AG04450 (cell line): ENCODE data around the gene NOX3. TPM values are rescaled to one million over a fixed set of nuclear protein-coding genes. Genes with fewer than 3 reads are reported as not detected.

ENCODE experiments used
- CTCF ChIA-PET: fragments of 300-600, 350-600 bp; formaldehyde crosslinking; extraction: SDS; loops from one replicate; lab custom pipeline; 2022; ENCODE audit warnings: antibody characterized with exemption, inconsistent platforms; lab: Charles Lee
- POLR2A ChIA-PET: fragments of 350-600 bp; formaldehyde crosslinking; extraction: SDS; loops from one replicate; lab custom pipeline; 2021; ENCODE audit warnings: antibody characterized with exemption, inconsistent platforms; lab: Yijun Ruan, JAX
- DNase-seq: peaks from one replicate; pipeline ENCODE4 v3.0.0-alpha.2; 2011; ENCODE audit warnings: low read depth, low spot score
- H3K27ac ChIP-seq: one replicate; pipeline ENCODE4 v1.5.1; 2012; ENCODE audit warnings: low read depth, low read length, control low read depth
- H3K27me3 ChIP-seq: one replicate; pipeline ENCODE4 v1.6.0; 2012; ENCODE audit warnings: low read length; ENCODE audit not compliant: control insufficient read depth, insufficient read depth
- H3K4me3 ChIP-seq: 2 replicates; pipeline ENCODE4 v1.5.1; 2011; ENCODE audit warnings: mild to moderate bottlenecking, low read depth, low read length, control low read depth
- H3K9me3 ChIP-seq: 2 replicates; pipeline ENCODE4 v1.5.1; 2012; ENCODE audit warnings: low read length; ENCODE audit not compliant: control insufficient read depth, insufficient read depth
- CTCF ChIP-seq: IDR thresholded peaks from 2 replicates; pipeline ENCODE4 v1.5.1; 2011; ENCODE audit warnings: low read depth, low read length, control low read depth, inconsistent platforms
- polyA plus RNA-seq: library from polyadenylated mRNA; depleted of rRNA; stranded (reverse); fragments of >200 nt; gene quantifications from 2 replicates; pipeline ENCODE4 v1.2.3, GENCODE V29; 2011

Gene NOX3
- polyA plus RNA-seq, 1 experiment = not detected

- POLR2A ChIA-PET = no interaction called here
These were observed 21.5 kb downstream of the NOX3 start for GRCh38 chr6:155434096-155434495.

GRCh38 chr6:155432293-155432692 is 23.3 kb downstream of the NOX3 start:
- POLR2A ChIA-PET = no interaction called here
- Histone ChIP-seq H3K4me3 (no peak overlapping the region), H3K27ac (no peak overlapping the region), H3K27me3 (no peaks in the 10 kb centered on the region), H3K9me3 (no peaks in the 10 kb centered on the region; the same call in 1 of the 2 replicates)
- no peak for DNase-seq
- CTCF ChIA-PET = no interaction called here
- TF ChIP-seq CTCF = no peak

More at GRCh38 chr6:155434096-155434495, 21.5 kb downstream of the NOX3 start:
- Histone ChIP-seq H3K27ac (no peak overlapping the region), H3K4me3 (no peak overlapping the region), H3K27me3 (no peaks in the 10 kb centered on the region), H3K9me3 (no peaks in the 10 kb centered on the region)
- DNase-seq = no peak
- no peak for TF ChIP-seq CTCF
- CTCF ChIA-PET = no interaction called here

- CTCF ChIA-PET = no interaction called here
- DNase-seq = no peak
- H3K27me3 ChIP-seq = no peaks in the 10 kb centered on the region
- H3K4me3 ChIP-seq = no peak overlapping the region
- no peak overlapping the region for H3K27ac ChIP-seq
- no peaks in the 10 kb centered on the region; the same call in 1 of the 2 replicates for H3K9me3 ChIP-seq
- no peak for TF ChIP-seq CTCF
- POLR2A ChIA-PET = no interaction called here
These were observed 26.2 kb downstream of the NOX3 start for GRCh38 chr6:155429321-155429893.

- Histone ChIP-seq H3K27ac (no peak overlapping the region), H3K4me3 (no peak overlapping the region), H3K27me3 (no peaks in the 10 kb centered on the region), H3K9me3 (no peaks in the 10 kb centered on the region; the same call in 1 of the 2 replicates)
- CTCF ChIA-PET = no interaction called here
- DNase-seq = no peak
- POLR2A ChIA-PET = no interaction called here
- no peak for TF ChIP-seq CTCF
These were observed 29.2 kb downstream of the NOX3 start for GRCh38 chr6:155426408-155426945.

- POLR2A ChIA-PET = no interaction called here
- CTCF ChIA-PET = interaction anchor here (0.6 kb wide), 1 partner anchor 271 kb away, joined by 3 read pairs; no protein-coding TSS in a partner anchor
- Histone ChIP-seq H3K27me3 (no peaks in the 10 kb centered on the region), H3K9me3 (no peaks in the 10 kb centered on the region; the same call in 1 of the 2 replicates), H3K27ac (no peak overlapping the region), H3K4me3 (no peak overlapping the region)
- no peak for DNase-seq
- TF ChIP-seq CTCF = no peak
These were observed 31.5 kb downstream of the NOX3 start for GRCh38 chr6:155424181-155424580.
